Stimulated activated CD4-positive, alpha-beta T cell treated with anti-CD3 and anti-CD28 coated beads, Interleukin-4, amount 100 ng/mL, for 4 hours (primary cell): Measurements from ENCODE around the gene RAD54L.
"Not testable (repeated sequence)": the region's sequence is repeated elsewhere in the genome, so short reads cannot be mapped to it uniquely, and the experiment has no call there.

Source experiments
- DNase-seq, 2 experiments: peaks; one replicate each; pipeline ENCODE4 v3.0.0-alpha.2; 2020

The RAD54L gene

GRCh38 chr1:46325285-46326076 lies 77.9 kb downstream of the RAD54L start:
- DNase-seq = not testable (repeated sequence)
